Kidney (tissue), 14 donors: Measurements from ENCODE around the gene EGLN1. TPM values are rescaled to one million over a fixed set of nuclear protein-coding genes. Genes with fewer than 3 reads are reported as not detected.
A peak's percentile ranks its signal among the peaks of the same experiment; 100 is the strongest.

Experiments used
- DNase-seq, 5 donors: peaks; one replicate each; pipeline ENCODE4 v3.0.0-alpha.2; 2013 to 2020
- FAIRE-seq: peaks from 2 replicates; lab custom pipeline; 2012; peaks lifted over from hg19 to GRCh38; lab: Jason Lieb, UNC
- H3K27ac ChIP-seq, 2 donors: one replicate each; pipeline ENCODE4 v1.7.0; 2013; ENCODE audit warnings: low read depth in 2 of 2, low read length in 2 of 2, inconsistent platforms in 1 of 2
- H3K27me3 ChIP-seq: one replicate; pipeline ENCODE4 v1.7.1; 2013; ENCODE audit warnings: low read length, inconsistent platforms; ENCODE audit not compliant: control insufficient read depth, insufficient read depth
- H3K36me3 ChIP-seq, 3 donors: one replicate each; pipeline versions ENCODE4 v1.7.0 to v1.7.1; 2013; ENCODE audit warnings: low read length in 3 of 3, control low read depth in 1 of 3, inconsistent platforms in 1 of 3; ENCODE audit not compliant: insufficient read depth in 3 of 3, control insufficient read depth in 2 of 3
- H3K4me1 ChIP-seq, 3 donors: one replicate each; pipeline versions ENCODE4 v1.7.0 to v1.7.1; 2013; ENCODE audit warnings: low read length in 3 of 3, inconsistent platforms in 1 of 3, low read depth in 1 of 3; ENCODE audit not compliant: control insufficient read depth in 2 of 3, insufficient read depth in 2 of 3
- H3K4me3 ChIP-seq, 3 donors: one replicate each; pipeline versions ENCODE4 v1.7.0 to v1.8.1; 2013; ENCODE audit warnings: low read length in 3 of 3, control low read depth in 1 of 3, inconsistent platforms in 1 of 3
- H3K9ac ChIP-seq, 3 donors: one replicate each; pipeline versions ENCODE4 v1.7.0 to v1.7.1; 2013; ENCODE audit warnings: low read length in 3 of 3, control low read depth in 1 of 3, inconsistent platforms in 1 of 3
- H3K9me3 ChIP-seq, 3 donors: one replicate each; pipeline versions ENCODE4 v1.7.0 to v1.7.1; 2013; ENCODE audit warnings: low read length in 3 of 3, control low read depth in 1 of 3, inconsistent platforms in 1 of 3; ENCODE audit not compliant: control insufficient read depth in 2 of 3, insufficient read depth in 1 of 3
- CTCF ChIP-seq: IDR thresholded peaks from 3 replicates; pipeline ENCODE4 v1.5.1; 2012; ENCODE audit warnings: mild to moderate bottlenecking, moderate library complexity, borderline replicate concordance; ENCODE audit not compliant: insufficient read depth; ENCODE audit errors: extremely low read depth
- intact Hi-C: fragments of 100-400 bp; cut with DNase I; formaldehyde crosslinking; loops from one replicate; pipeline ENCODE4 v1.11.1; 2022
- polyA plus RNA-seq: library from polyadenylated mRNA; stranded (reverse); fragments of 350-450 nt; fragmentation: Illumina TruSeq; extraction: RNeasy Lipid Tissue Mini Kit (QIAGEN cat#74804); gene quantifications from one replicate; pipeline ENCODE4 v1.2.3, GENCODE V29; 2014; ENCODE audit warnings: low read depth, low replicate concordance; ENCODE audit not compliant: insufficient read depth
- total RNA-seq: library from RNA; stranded (reverse); fragmentation: NEBNext Ultra II Directional; extraction: Animal tissue kit (Norgen Biotek cat#: 25700); gene quantifications from one replicate; pipeline ENCODE4 v1.2.1, GENCODE V29; 2021
- donor health status: control.
- donor health status: control.
- donor health status: control.
- donor health status: control.
- donor health status: control.
- donor health status: DM: yes; HTN: yes; CAD: no.
- donor health status: Normal renal cell carcinoma (clear cell type).

The EGLN1 gene
- total and polyA plus RNA-seq, 2 donors from 2014 or later: 12.2 to 38.8 TPM

GRCh38 chr1:231393668-231394067 lies 28.4 kb downstream of the EGLN1 start:
- H3K36me3 ChIP-seq: no peaks in the 10 kb centered on the region
- no peak overlapping the region for H3K9ac ChIP-seq
- peak overlapping the region; percentile 38 to 78 for H3K27ac ChIP-seq
- H3K27me3 ChIP-seq: no peaks in the 10 kb centered on the region
- intact Hi-C loops: no loop called here
- FAIRE-seq: peak; percentile 95
- no peak for DNase-seq
- peaks cover 4 to 21% (median 10%) of the 10 kb centered on the region in 3 donors for H3K4me1 ChIP-seq
- H3K4me3 ChIP-seq: peak overlapping the region in 1 of 3 donors; percentile 25
- no peak for TF ChIP-seq CTCF
- no peaks in the 10 kb centered on the region for H3K9me3 ChIP-seq

- FAIRE-seq: no peak
Observed at GRCh38 chr1:231392389-231393131, 29.5 kb downstream of the EGLN1 start.

GRCh38 chr1:231390071-231390470 lies 32.0 kb downstream of the EGLN1 start:
- no peak overlapping the region for H3K4me3 ChIP-seq
- no peak overlapping the region for H3K27ac ChIP-seq
- FAIRE-seq (no peak), DNase-seq (no peak)
- no peaks in the 10 kb centered on the region for H3K9me3 ChIP-seq
- TF ChIP-seq CTCF: no peak
- H3K36me3 ChIP-seq: no peaks in the 10 kb centered on the region
- no peaks in the 10 kb centered on the region for H3K27me3 ChIP-seq
- H3K9ac ChIP-seq: no peak overlapping the region
- intact Hi-C loops: no loop called here
- peaks cover 0 to 20% (median 13%) of the 10 kb centered on the region in 3 donors for H3K4me1 ChIP-seq

More at GRCh38 chr1:231392389-231393131, 29.5 kb downstream of the EGLN1 start:
- Histone ChIP-seq H3K9me3 (no peaks in the 10 kb centered on the region), H3K27me3 (no peaks in the 10 kb centered on the region), H3K4me3 (no peak overlapping the region), H3K9ac (no peak overlapping the region), H3K27ac (peak overlapping the region in 1 of 2 donors; percentile 33), H3K4me1 (peaks cover 4 to 21% (median 12%) of the 10 kb centered on the region in 3 donors), H3K36me3 (no peaks in the 10 kb centered on the region)
- intact Hi-C loops: no loop called here
- DNase-seq: no peak
- no peak for TF ChIP-seq CTCF
